GM08714 (cell line): ENCODE results near the gene ZNF557.

Experiments
- H3K4me3 ChIP-seq: fragments of 200-500 bp; sonication (Bioruptor generic); 2 replicates; pipeline ENCODE4 v1.5.1; 2014; ENCODE audit warnings: mild to moderate bottlenecking, low read length, inconsistent platforms
- ZNF274 ChIP-seq: IDR thresholded peaks from 2 replicates; pipeline ENCODE4 v1.6.1; 2012; ENCODE audit warnings: mild to moderate bottlenecking, low read depth, low read length

ZNF557 gene

GRCh38 chr19:7137120-7137519 lies 67.6 kb downstream of the ZNF557 start:
- no peak for TF ChIP-seq ZNF274
- H3K4me3 ChIP-seq = no peak overlapping the region
